CD1c-positive myeloid dendritic cell (primary cell): ENCODE results near the gene TGFBR1.

ENCODE experiments used
- DNase-seq: peaks from one replicate; pipeline ENCODE4 v3.0.0-alpha.2; 2016; ENCODE audit errors: extremely low spot score

The TGFBR1 gene

GRCh38 chr9:99169982-99170761 lies 65.3 kb downstream of the TGFBR1 start:
- no peak for DNase-seq

GRCh38 chr9:99171225-99172123 lies 66.6 kb downstream of the TGFBR1 start:
- no peak for DNase-seq

- DNase-seq, result no peak
These were observed 67.5 kb downstream of the TGFBR1 start for GRCh38 chr9:99172124-99173091.

GRCh38 chr9:99173570-99174504 lies 68.9 kb downstream of the TGFBR1 start:
- no peak for DNase-seq

GRCh38 chr9:99176527-99177013 lies 71.7 kb downstream of the TGFBR1 start:
- DNase-seq, result no peak

- DNase-seq, result no peak
These were observed 72.9 kb downstream of the TGFBR1 start for GRCh38 chr9:99177576-99178366.

GRCh38 chr9:99178912-99179872 lies 74.3 kb downstream of the TGFBR1 start:
- no peak for DNase-seq

GRCh38 chr9:99180199-99180598 lies 75.3 kb downstream of the TGFBR1 start:
- DNase-seq, result no peak

GRCh38 chr9:99180662-99181061 lies 75.7 kb downstream of the TGFBR1 start:
- no peak for DNase-seq

- no peak for DNase-seq
These were observed 76.3 kb downstream of the TGFBR1 start for GRCh38 chr9:99181206-99181605.

GRCh38 chr9:99181621-99182020 lies 76.7 kb downstream of the TGFBR1 start:
- peak; percentile 64 for DNase-seq

GRCh38 chr9:99182356-99182755 lies 77.4 kb downstream of the TGFBR1 start:
- no peak for DNase-seq

- DNase-seq, result no peak
These were observed 78.7 kb downstream of the TGFBR1 start for GRCh38 chr9:99183616-99184015.

- no peak for DNase-seq
These were observed 79.2 kb downstream of the TGFBR1 start for GRCh38 chr9:99184110-99184474.

GRCh38 chr9:99184475-99185347 lies 79.8 kb downstream of the TGFBR1 start:
- peak; percentile 87 for DNase-seq

- DNase-seq, result no peak
These were observed 80.4 kb downstream of the TGFBR1 start for GRCh38 chr9:99185348-99185632.

GRCh38 chr9:99185934-99186333 lies 81.0 kb downstream of the TGFBR1 start:
- no peak for DNase-seq

- peak; percentile 63 for DNase-seq
These were observed 82.4 kb downstream of the TGFBR1 start for GRCh38 chr9:99187311-99187710.
